Fibroblast of the aortic adventitia (primary cell): Measurements from ENCODE around the gene CKMT2. TPM values are rescaled to one million over a fixed set of nuclear protein-coding genes. Genes with fewer than 3 reads are reported as not detected.

Experiments used
- DNase-seq: peaks from one replicate; pipeline ENCODE4 v3.0.0-alpha.2; 2010; ENCODE audit warnings: low read depth
- H3K4me3 ChIP-seq: 2 replicates; pipeline ENCODE4 v1.5.1; 2011; ENCODE audit warnings: low read depth, mild to moderate bottlenecking, control low read depth, low read length, moderate library complexity
- CTCF ChIP-seq: IDR thresholded peaks from 2 replicates; pipeline ENCODE4 v1.5.1; 2011; ENCODE audit warnings: mild to moderate bottlenecking, low read length, control low read depth, inconsistent platforms; ENCODE audit not compliant: insufficient read depth
- total RNA-seq: library from RNA; depleted of rRNA; stranded (reverse); fragments of >200 nt; gene quantifications from 2 replicates; pipeline ENCODE4 v1.2.3, GENCODE V29; 2012; ENCODE audit warnings: low replicate concordance

The CKMT2 gene
- total RNA-seq, result 1.4 TPM in 1 of 2 replicates, not detected in the other

GRCh38 chr5:81233080-81233634, at the start of gene CKMT2:
Gene CKMT2, plus strand, starts transcription at chr5:81233322. Its CDS starts 17,811 bp downstream, at chr5:81251133.
- DNase-seq, result peak; percentile 24
- TF ChIP-seq CTCF, result no peak
- H3K4me3 ChIP-seq, result peak within 1 kb of the TSS; percentile 22

GRCh38 chr5:81183811-81184748, 49.0 kb upstream of the CKMT2 start:
- no peak for TF ChIP-seq CTCF
- no peak overlapping the region for H3K4me3 ChIP-seq
- no peak for DNase-seq

GRCh38 chr5:81184749-81185110, 48.4 kb upstream of the CKMT2 start:
- no peak for TF ChIP-seq CTCF
- DNase-seq, result no peak
- H3K4me3 ChIP-seq, result no peak overlapping the region

GRCh38 chr5:81187885-81188284, 45.2 kb upstream of the CKMT2 start:
- TF ChIP-seq CTCF, result no peak
- no peak for DNase-seq
- H3K4me3 ChIP-seq, result no peak overlapping the region

GRCh38 chr5:81188962-81189361, 44.2 kb upstream of the CKMT2 start:
- no peak for TF ChIP-seq CTCF
- DNase-seq, result no peak
- no peak overlapping the region for H3K4me3 ChIP-seq

- no peak for DNase-seq
- TF ChIP-seq CTCF, result no peak
- H3K4me3 ChIP-seq, result no peak overlapping the region
These were observed 43.1 kb upstream of the CKMT2 start for GRCh38 chr5:81189875-81190498.
